Brain microvascular endothelial cell (primary cell): ENCODE results near the gene RUNX3.

Source experiments
- DNase-seq: peaks from one replicate; pipeline ENCODE4 v3.0.0-alpha.2; 2020
- H3K27ac ChIP-seq: fragments of 250-450 bp; sonication (Bioruptor Pico); 2 replicates; pipeline ENCODE4 v1.5.1; 2020; ENCODE audit warnings: mild to moderate bottlenecking, moderate library complexity
- H3K27me3 ChIP-seq: fragments of 250-450 bp; sonication (Bioruptor Pico); replicated peaks from 2 replicates; pipeline ENCODE4 v1.5.1; 2020; ENCODE audit warnings: mild to moderate bottlenecking
- H3K36me3 ChIP-seq: fragments of 250-450 bp; sonication (Bioruptor Pico); replicated peaks from 2 replicates; pipeline ENCODE4 v1.5.1; 2020; ENCODE audit warnings: mild to moderate bottlenecking
- H3K4me3 ChIP-seq: 2 replicates; pipeline ENCODE4 v1.5.1; 2011; ENCODE audit warnings: low read depth, mild to moderate bottlenecking, control low read depth, low read length, moderate library complexity
- CTCF ChIP-seq: IDR thresholded peaks from 2 replicates; pipeline ENCODE4 v1.5.1; 2011; ENCODE audit warnings: low read depth, mild to moderate bottlenecking, moderate library complexity, low read length, control low read depth, inconsistent platforms; ENCODE audit errors: missing control alignments
- in situ Hi-C: cut with HindIII; loops from 2 replicates; pipeline ENCODE4 v1.10.0; 2017; ENCODE audit warnings: low sequenced_read_pairs, low pct_ligation_motif_present

Gene RUNX3

GRCh38 chr1:24859063-24860010, 70.7 kb downstream of the RUNX3 start:
- in situ Hi-C loops = no loop called here
- TF ChIP-seq CTCF = no peak

GRCh38 chr1:24858277-24858676, 71.8 kb downstream of the RUNX3 start:
- no peak for TF ChIP-seq CTCF
- H3K4me3 ChIP-seq = no peak overlapping the region
- H3K27ac ChIP-seq = no peak overlapping the region
- H3K27me3 ChIP-seq = no peaks in the 10 kb centered on the region
- no peak for DNase-seq
- H3K36me3 ChIP-seq = no peaks in the 10 kb centered on the region
- in situ Hi-C loops = no loop called here

More at GRCh38 chr1:24859063-24860010, 70.7 kb downstream of the RUNX3 start:
- DNase-seq = no peak
- H3K4me3 ChIP-seq = no peak overlapping the region
- H3K27me3 ChIP-seq = no peaks in the 10 kb centered on the region
- H3K36me3 ChIP-seq = no peaks in the 10 kb centered on the region
- H3K27ac ChIP-seq = no peak overlapping the region

- Histone ChIP-seq H3K27me3 (no peaks in the 10 kb centered on the region), H3K4me3 (no peak overlapping the region), H3K27ac (no peak overlapping the region), H3K36me3 (no peaks in the 10 kb centered on the region)
- no peak for DNase-seq
- in situ Hi-C loops = no loop called here
- TF ChIP-seq CTCF = no peak
These were observed 72.5 kb downstream of the RUNX3 start for GRCh38 chr1:24857507-24858133.

GRCh38 chr1:24856787-24857506, 73.1 kb downstream of the RUNX3 start:
- DNase-seq = no peak
- no peaks in the 10 kb centered on the region for H3K36me3 ChIP-seq
- in situ Hi-C loops = no loop called here
- H3K27ac ChIP-seq = no peak overlapping the region
- no peak overlapping the region for H3K4me3 ChIP-seq
- no peaks in the 10 kb centered on the region for H3K27me3 ChIP-seq
- TF ChIP-seq CTCF = no peak

- no peaks in the 10 kb centered on the region for H3K36me3 ChIP-seq
- H3K27ac ChIP-seq = no peak overlapping the region
- TF ChIP-seq CTCF = no peak
- H3K4me3 ChIP-seq = no peak overlapping the region
- H3K27me3 ChIP-seq = no peaks in the 10 kb centered on the region
- no peak for DNase-seq
- in situ Hi-C loops = no loop called here
These were observed 74.6 kb downstream of the RUNX3 start for GRCh38 chr1:24855474-24855873.
